HG02610 (cell line): ENCODE data around the gene PIP5K1B.

Experiments used
- ATAC-seq: cut with Tn5 transposase; IDR thresholded peaks from one replicate; pipeline ENCODE4 v1.9.1; 2021; ENCODE audit warnings: mild to moderate bottlenecking, moderate library complexity; ENCODE audit not compliant: unreplicated experiment

Gene PIP5K1B

DNA sequence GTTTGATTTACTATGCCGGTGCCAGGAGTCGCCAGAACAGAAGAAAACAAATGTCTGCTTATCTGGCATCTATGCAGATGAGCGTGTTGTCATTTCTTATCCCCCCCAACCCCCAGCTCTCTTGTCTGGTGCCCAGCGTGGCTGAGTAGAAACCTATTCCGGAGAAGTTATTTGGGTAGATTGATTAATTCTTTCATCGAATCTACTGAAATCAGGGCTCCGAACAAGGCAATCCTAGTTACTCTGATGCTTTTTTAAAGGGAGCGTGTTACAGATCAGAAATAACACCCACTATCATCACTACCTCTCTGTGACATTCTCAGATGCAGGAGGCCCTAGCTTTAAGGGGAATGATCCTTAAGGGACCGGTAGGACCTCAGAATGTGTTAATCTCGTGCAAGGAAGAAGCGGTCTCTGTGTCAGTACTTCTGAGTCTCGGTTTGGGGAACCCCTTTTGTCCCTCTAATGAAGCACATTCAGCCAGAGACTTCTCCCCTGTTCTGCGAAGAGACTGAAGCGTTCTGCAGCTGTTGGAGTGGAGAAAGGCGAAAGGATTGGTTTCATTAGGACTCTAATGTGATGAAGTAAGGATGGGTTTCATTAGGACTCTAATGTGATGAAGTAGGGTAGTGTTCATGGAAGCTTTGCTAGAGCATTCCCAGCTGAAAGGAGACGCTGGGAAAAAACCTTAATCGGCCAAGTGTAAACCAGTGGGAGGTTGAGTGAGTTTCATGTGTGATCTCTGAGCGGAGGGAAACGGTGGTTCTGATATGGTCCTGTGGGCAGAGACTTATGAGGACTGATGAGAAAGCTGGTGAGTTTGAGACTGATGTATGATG lies 1.5 kb downstream of the PIP5K1B start:
- ATAC-seq: peak; percentile 56

DNA sequence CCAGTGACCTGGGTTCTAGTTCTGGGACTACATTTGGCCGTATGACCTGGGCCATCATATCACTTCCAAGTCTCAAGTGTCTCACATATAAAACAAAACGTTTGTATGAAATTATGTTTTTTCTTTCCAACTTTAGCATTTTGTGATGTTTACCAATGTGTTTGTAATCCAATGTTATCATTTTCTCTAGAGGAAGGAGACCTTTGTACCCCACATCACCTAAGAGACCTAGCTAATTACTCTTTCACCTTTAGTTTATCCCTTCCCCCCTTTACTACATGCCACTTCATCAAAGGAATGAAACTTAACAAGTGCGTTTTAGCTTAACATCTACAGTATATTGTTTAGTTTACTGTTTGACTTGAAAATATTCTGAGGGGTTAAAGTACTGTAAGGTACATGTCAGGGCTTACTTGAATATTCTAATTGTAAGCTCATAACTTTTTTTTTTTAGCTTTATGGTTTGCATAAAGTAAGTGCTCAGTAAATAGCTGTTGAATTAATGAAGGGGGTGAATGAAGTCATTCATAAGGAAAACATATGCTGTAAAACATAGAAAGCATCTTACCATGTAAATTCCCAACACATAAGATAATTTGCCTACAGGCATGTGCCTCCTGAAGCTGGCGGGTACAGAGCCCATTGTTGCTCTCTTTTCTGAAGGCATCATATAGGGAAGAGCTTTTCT lies 2.9 kb downstream of the PIP5K1B start:
- ATAC-seq: no peak

DNA sequence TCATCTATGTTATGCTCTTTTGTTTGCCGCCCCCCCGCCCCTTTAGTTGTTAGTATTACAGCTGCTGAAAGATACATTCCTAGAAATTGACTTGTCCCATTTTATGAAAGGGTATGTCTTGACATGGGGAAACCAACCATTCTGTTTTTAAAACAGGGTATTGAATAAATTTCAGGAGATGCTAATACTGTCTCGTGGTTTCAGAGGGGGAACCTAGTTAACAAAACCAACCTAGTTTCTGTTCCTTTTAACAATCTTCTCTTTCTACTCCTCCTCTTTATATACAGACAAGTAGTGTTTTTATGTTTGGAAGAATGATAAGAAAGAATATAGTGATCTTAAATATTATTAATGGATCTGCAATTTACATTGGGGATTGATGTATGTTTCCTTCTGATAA lies 3.5 kb downstream of the PIP5K1B start:
- no peak for ATAC-seq

DNA sequence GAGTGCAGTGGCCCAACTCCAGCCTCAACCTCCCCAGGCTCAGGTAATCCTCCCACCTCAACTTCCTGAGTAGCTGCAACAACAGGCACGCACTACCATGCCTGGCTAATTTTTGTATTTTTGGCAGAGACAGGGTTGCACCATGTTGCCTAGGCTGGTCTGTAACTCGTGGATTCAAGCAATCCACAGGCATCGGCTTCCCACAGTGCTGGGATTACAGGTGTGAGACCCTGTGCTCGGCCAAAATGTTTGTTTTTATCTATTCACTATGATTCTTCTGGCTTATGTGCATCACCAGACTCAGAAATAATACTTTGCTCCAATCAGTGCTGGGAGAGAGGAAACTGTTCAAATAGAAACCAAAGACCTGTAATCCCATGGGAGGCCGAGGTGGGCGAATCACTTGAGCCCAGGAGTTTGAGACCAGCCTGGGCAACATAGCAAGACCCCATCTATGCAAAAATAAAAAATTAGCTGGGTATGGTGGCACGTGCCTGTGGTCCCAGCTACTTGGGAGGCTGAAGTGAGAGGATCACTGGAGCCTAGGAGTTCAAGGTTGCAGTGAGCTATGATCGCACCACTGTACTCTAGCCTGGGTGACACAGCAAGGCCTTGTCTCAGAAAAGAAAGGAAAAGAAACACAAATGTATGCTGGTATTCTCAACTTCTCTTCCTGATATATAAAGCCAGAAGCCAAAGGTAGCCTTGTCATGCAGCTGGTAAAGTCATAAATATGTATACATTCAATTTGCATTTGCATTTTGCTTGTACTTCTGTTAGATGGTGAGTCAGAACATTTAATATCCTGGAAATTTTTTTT lies 4.5 kb downstream of the PIP5K1B start:
- ATAC-seq: no peak

DNA sequence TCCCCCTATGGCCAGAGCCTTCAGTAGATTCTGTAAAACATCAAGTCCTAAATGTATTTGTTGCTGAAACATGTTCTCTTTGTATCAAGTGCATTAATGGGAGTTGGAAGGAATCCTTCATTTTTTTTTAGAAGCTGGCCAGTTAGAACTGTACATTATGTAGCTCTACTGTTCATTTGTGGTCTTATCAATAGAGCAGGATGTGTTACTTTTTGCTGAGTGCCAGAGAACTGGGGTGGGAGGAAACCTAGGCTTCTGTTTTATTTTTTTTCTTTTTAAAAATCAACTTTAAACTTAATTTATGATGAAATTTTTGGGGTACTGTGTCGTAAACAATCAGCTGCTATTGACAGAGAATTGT lies 5.1 kb downstream of the PIP5K1B start:
- ATAC-seq: no peak

DNA sequence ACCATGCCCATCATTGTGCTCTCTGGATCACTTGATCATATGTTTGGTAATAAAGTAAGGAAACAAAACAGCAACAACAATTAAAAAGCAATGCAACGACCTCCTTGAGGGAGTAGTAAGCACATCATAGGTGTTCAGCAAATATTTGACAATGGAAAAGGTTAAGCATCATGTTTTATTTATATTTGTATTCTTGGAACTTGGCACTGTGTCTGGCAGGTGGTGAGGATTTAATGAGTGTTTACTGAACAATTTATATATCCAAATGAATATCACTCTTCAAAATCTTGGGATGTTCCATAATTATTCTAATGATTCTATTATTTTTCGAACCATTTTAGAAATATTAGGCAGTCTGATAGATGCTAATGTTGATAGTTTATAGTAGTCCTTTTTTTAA lies 6.2 kb downstream of the PIP5K1B start:
- ATAC-seq: no peak

DNA sequence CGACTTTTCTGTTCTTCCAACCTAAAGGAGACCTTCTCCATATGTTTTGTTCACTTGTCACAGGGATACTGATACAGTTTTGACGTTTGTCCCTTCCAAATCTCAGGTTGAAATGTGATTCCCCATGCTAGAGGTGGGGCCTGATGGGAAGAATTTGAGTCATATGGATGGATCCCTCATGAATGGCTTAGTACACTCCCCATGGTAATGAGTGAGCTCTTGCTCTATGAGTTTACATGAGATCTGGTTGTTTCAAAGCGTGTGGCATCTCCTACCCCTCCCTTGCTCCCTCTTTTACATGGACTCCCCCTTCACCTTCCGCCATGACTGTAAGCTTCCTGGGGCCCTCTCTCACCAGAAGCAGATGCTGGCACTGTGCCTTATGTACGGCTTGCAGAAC lies 6.9 kb downstream of the PIP5K1B start:
- ATAC-seq: no peak

DNA sequence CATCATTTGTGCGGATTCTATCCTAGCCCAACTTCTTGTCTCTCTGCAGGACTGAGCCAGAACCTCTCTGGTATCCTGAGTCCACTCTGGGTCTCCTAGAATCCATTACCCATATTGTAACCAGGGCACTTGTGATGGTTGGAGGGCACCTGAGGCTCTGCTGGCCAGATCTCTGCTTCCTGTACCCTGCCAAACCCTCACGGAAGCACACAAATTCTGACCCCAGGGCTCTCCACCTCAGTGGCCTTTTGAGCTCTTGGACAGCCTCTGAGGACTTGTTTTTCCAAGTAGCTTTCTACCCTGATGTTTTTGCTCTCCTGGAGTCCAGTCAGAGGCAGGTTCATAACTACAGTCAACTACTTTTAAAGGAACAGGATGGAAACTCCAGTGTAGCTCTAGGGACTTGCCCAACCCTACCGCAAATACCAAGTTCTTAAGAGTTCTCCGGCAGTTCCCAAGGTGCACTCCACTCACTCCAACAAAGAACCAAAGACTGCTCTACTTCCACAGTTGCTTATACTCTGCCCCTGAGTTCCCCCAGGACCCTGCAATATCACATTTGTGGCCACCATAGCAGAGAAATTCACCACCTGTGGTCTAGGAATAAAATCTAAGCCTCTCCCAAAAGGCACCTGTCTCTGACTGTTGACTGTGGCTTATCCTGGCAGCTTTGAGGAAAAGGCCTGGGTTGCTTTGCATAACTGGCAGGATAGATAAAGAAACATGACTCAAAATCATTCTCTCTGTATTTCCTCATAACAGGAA lies 9.6 kb downstream of the PIP5K1B start:
- ATAC-seq: no peak

DNA sequence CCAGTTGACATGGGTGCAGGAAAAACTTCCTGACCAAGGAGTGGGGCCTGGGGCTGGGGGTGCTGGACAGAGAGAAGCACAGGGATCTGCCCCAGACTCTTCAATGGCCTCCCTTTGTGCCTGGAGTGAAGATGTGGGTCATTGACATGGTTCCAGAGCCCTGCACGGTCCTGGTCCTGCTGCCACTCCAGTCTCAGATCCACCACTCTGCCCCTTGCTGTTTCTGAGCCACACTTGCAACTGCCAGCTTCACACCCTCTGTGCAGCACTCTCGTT lies 10.1 kb downstream of the PIP5K1B start:
- no peak for ATAC-seq

DNA sequence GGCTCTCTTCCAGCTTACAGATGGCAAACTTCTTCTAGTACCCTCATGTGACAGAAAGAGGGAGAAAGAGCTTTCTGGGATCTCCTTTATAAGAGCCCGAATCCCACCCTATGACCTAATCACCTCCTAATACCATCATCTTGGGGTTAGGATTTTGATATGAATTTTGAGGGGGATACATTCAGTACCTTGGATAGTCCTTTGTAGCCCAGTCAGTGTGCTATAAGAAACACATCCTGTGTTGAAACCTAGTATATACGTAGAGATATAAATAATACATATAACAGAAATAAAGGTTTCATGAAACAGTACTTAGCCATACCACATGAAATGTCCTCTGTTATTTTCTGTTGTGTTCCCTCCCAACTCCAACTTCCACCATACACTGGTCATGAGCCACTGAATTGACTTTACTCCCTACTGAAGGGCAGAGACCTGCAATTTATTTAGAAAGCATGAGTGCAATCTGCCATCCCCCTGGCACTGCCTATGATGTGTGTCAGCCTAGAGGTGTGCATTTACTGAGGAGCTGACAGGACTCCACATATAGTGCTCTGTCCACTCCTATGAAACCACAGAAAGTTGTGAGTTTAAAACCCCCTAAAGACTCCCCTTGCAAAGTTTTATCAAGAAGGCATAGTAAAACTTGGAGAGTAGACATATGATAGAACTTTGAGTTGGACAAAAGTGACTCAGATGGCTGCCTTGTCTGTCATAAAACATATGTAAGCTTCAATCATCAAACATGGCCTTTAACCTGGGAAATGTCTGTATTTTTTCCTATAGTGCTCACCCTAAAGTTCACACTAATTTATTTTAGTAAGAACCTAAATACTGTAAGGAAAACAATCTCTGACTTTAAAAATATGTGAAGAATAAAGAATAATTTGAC lies 12.8 kb downstream of the PIP5K1B start:
- no peak for ATAC-seq

DNA sequence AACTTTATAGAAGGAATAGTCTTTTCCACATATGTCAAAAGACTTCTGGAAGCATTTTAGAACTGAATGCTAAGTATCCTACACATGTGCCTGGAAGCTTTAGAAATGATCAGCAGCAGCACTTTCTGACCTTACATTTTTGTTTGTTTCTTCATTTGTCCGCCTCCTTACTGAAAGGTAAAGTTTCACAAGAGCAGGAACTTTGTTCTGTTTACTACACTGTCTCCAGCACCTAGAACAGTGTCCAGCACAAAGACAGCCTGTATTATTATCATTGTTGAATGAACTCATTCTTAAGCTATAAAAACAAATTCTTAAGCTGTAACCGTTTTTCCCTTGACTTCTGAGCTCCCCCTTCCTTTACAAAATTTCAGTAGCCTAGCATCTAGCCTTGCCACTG lies 14.8 kb downstream of the PIP5K1B start:
- no peak for ATAC-seq

DNA sequence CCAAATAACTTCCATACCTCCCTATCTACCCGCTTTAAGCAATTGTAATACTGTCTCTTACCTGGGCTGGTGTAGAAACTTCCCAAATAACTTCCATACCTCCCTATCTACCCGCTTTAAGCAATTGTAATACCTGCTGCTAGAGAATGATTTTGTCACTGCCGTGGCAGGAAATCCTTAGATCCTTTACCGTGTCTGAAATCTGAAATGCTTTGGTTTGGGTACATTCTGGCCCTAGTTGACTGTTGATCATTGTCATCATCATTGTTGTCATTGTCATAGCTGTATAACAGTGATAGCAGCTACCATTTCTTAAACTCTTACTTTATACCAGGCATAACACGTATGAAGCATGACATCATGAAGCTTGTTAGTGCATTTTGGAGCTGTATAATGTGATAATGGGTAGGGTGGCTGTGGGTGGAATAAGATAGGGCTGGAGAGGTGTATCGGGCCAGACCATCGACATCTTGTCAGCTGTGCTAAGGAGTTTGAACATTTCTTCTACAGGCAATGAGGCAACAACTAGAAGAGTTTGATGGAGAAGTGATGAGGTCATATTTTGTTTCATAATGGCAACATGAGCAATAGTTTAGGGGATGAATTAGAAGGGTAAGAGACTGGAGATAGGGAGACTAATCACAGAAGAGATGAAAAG lies 15.7 kb downstream of the PIP5K1B start:
- no peak for ATAC-seq

DNA sequence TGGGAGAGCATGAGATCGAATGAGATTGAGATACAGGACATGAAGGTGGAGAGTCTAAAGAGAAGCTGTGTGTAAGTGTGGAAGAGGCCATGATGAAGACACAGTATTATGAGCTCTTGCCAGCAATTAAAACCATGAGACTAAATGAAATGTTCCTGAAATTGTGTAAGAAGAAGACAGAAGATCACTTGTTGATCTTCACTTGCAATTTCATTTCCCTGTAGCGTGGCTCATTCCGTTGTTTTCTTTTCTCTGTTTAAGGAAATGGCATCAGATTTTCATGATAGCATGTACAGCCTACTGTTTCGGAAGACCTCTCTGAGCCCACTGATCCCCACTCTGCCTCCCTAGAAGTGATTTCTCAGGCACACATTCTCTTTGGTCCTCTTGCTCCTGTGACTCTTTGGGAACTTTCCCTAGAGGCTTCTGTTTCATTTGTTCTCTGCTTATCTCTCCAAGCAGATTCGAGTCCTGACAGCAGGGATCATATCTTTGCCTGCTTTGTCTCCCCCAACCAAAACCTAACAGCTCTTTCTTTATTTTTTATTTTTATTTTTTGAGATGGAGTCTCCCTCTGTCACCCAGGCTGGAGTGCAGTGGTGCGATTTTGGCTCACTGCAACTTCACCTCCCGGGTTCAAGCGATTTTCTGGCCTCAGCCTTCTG lies 16.8 kb downstream of the PIP5K1B start:
- no peak for ATAC-seq

DNA sequence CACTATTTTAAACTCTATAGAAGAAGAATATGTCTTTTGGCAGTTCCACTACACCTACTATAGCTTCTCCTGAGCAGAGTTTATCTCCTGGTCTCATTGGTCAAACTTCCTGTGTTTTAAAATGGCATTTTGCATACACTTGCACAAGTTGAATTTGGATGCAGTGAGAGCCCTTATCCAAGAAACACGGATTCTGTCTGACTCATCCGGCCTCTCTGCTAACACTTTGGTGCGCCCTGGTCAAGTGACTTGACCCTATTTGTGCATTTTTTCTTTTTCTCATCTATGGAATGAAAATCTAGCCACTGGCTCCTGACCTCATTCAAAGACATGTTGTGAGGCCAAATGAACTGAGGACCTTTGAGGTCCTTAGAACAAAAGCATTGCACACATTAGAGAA lies 20.0 kb downstream of the PIP5K1B start:
- no peak for ATAC-seq

DNA sequence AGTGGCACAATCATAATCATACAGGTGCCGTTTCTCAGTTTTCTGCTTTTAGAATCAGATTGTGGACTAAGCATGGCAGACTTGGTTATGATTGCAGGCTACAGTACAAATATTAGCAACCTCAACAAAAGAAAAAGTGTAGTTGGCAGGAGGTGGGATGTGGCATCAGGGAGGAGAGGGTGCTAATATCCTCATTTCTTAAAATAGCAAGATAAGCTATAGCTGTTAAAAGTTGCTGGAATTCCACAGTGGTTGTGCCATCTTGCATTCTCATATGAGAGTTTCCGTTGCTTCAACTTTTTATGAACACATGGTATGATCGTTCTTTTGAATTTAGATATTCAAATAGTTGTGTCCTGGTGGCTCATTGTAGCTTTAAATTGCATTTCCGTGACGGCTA lies 21.4 kb downstream of the PIP5K1B start:
- no peak for ATAC-seq

DNA sequence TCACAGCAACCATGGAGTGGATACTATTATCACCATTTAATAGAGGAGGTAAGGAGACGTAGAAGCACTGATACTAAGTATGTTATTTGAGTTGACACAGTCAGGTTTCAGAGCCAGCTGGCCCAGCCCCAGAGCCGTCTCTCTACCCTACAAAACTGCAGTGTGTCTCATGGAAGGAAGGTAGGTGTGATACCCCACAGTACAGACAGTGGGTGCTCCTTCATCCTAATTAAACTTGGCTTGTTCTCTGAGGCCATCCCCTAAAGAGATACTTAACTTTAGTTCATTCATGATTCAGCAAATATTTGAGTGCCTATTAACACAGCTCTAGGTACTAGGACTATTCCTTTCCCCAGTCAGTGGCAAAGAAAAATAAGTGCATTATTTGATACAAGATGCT lies 22.6 kb downstream of the PIP5K1B start:
- no peak for ATAC-seq

DNA sequence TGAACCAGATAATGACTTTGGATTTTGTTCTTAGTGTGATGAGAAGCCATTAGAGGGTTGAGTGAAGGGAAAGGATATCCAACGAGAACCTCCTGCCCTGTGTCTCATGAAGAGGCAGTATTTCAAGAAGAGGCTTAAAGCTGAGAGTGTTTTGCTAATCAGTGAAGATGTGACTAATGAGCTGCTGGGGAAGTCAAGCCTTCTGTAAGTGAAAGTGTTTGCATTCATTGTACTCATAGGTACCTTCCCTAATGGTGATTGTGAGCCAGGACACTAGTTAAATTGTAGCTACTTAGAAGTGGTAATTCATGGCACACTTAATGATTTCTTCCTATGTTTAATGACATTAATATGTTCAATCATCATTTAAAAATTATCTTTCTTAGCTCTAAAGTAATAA lies 23.7 kb downstream of the PIP5K1B start:
- ATAC-seq: peak; percentile 90

DNA sequence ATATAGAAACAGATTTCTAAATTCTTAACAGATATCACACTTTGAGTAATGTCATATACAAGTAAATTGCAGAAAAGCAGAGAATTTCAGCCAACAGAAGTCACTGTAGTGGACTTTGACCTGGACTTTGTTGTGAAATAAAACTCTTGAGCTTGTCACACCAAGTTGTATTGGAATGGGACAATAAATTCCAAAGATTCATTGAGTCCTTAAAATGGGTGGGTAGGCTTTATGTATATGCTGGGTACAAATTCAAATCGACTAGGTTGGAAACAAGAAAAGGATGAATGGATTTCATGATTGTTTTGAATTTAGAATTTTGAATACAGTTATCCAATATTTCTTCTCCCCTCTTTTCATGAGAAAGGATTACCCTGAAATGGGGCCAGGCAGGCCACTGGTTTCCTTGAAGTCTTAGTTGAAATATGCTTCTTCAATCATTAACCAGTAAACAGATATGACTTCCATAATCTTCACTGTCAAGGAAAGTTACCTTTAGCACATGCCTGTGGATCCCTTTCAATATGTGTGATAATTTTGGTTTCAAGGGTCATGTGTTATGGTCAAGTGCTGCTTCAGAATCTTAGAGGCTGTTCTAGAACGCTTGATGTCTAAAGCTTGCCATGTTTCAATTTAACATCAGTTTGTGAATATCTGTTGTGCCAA lies 25.7 kb downstream of the PIP5K1B start:
- no peak for ATAC-seq

DNA sequence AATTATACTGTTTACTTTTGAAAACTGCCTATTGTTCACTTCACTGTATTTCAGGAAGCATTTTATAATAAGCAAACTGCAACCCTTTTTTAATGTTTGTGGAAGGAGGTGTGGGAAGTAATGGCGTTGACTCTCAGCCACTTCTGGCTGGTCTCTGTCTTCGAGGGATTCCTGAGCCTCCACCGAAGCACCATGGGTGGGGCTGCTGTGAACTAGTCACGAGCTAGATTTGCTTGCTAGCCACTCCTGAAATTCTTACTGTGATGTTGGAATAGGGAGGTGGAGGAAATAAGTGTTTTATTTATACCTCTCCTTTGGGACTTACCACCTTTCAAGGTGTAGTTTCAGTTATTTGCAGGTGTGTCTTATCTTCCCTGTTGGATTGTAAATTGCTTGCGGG lies 26.8 kb downstream of the PIP5K1B start:
- no peak for ATAC-seq
